ENCODE measurements around the gene TNF.
A peak's percentile ranks its signal among the peaks of the same experiment; 100 is the strongest.

DNA sequence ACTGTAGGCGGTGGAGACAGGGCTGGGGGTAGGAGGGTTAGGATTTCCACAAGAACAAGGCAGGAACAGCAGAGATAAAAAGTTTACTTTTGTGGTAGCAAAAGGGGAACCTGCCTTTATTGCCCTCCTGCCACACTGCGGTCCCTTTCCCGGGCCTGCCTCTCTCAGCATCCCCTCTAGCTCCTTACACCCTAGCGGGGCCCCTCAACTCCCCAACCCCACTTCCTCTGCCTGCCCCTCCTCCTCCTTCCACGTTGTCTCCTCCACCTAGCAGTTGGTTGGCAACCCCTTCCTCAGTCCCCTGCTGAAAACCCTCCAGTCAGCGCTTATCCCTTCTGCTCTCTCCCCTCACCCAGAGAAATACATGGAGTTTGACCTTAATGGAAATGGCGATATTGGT, 40.4 kb downstream of the TNF start:
- TF ChIP-seq POLR2A (IDR thresholded peaks at IDR 0.05; ENCODE audit: low read depth, low read length) (peak; percentile 64), POLR2AphosphoS5 (IDR thresholded peaks at IDR 0.05; ENCODE audit: low read depth, low read length) (no peak), POU2F2 (IDR thresholded peaks at IDR 0.05; ENCODE audit: low read depth, low read length) (no peak), TAF1 (IDR thresholded peaks at IDR 0.05; ENCODE audit: low read depth, low read length) (no peak)
